HG02840 (cell line): Measurements from ENCODE around the gene PITX2.

Experiments used
- ATAC-seq: cut with Tn5 transposase; IDR thresholded peaks from one replicate; pipeline ENCODE4 v1.9.1; 2021; ENCODE audit warnings: mild to moderate bottlenecking, moderate library complexity, moderate number of reproducible peaks; ENCODE audit not compliant: unreplicated experiment, low FRiP score

PITX2 gene

DNA sequence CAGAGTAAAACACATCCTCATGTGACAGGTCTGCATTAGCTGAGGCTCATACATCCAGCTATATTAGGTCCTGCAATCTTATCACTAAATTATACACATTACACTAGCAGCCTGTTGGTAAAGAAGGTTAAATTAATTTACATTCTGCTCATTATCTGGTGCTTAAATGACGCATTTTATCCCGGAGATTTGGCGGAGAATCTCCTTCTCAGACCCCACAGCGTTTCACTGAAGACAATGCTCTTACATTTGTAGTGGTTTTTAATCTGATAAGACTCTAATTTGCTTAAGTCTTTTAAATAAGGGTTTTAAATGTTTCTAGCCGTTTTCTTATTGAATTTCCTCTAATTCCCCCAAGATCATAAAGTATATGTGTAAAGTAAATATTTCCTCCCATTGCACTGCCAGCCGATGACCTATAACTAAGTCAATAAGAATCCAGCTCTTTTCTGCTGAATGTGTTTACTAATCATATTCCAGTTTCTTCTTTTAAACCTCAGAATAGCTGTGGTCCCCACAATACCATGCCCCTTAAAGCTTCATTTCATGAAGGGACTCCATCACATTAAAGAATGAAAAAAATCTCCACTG lies 2.1 kb upstream of the PITX2 start:
- ATAC-seq: no peak

DNA sequence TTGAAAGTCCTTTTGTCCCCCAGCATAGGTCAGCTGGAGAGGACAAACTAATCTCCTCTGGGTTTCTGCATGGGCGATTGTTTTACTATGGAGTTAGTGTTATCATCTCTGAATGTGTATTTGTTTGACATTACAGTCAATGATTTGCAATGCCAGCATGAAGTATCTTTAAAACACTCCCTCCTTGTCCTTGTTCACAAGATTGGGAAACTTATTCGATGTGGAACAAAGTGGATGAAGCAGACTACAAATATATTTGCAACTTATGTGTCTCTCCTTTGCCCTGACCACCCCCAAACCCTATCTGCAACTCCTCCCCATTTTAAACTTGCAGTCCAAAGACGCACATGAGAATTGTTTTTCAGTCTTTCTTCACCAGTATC lies 1.5 kb upstream of the PITX2 start:
- no peak for ATAC-seq

DNA sequence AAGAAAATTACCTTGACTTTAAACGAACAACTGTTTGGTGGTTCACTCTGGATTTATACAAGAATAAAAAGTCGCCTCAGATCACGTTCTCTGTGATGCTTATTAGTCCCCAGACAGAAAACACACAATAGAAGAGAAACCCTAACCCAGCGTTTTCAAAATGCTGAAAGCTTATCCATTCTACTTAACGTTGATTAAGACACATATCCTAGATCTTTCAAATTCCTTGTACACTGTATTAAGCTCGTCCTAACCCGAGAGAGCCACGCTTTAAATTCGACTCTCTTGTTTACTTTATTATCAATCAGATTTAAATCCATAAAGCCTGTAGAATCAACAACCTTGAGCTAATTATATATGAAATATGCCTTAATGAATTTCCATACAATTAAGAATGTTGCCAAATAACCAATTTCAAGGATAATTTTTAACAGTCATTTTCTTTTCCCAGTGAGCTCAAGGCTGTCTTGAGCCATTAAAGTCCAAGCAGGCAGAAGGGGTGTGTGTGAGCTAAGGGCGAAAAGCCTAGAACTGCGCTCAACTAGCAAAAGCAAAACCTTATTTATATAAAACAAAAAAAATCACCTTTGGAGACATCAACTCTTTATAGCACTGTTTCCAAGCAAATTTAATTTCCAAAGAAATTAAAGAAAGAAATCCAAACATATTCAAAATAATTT lies 981 bp upstream of the PITX2 start:
- ATAC-seq: no peak

DNA sequence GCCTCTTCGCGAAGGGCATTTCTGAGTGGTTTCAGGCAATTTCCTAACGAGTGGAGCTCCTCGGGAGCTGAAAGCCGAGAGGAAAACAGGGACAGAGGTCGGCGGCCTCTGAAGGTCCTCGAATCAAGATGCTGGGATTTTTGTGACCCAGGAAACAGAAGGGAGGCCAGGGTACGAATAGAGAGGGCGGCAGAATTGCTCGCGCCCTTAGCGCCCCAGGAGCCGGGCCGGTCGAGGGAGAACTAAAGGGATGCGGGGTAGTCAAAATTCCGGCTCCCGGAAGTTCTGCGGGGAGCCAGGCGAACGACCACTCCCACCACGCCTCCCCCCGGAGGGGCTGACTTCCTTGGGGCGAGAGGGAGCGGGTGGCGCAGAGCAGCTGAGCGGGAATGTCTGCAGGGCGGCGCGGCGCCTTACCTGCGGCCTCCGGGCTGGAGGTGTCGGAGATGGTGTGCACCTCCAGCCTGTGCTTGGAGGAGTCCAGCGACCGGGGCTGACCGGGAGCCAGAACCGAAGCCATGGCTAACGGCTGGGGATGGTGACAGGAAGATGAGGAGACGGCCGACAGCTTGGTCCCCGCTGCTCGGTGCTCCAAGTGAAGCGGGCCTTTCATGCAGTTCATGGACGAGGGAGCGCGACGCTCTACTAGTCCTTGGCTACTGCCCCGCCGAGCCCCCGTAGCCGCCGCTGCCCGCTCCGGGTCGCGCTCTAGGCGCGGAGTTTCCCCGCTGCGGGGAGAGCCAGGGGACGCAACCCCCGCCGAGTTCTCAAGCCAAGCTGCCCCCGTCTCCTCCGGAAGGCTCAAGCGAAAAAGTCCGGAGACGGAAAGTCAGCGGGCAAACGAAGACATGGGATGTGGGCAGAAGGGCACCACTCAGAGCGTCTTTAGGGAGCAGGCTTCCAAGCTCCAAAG lies 782 bp downstream of the PITX2 start:
- no peak for ATAC-seq

DNA sequence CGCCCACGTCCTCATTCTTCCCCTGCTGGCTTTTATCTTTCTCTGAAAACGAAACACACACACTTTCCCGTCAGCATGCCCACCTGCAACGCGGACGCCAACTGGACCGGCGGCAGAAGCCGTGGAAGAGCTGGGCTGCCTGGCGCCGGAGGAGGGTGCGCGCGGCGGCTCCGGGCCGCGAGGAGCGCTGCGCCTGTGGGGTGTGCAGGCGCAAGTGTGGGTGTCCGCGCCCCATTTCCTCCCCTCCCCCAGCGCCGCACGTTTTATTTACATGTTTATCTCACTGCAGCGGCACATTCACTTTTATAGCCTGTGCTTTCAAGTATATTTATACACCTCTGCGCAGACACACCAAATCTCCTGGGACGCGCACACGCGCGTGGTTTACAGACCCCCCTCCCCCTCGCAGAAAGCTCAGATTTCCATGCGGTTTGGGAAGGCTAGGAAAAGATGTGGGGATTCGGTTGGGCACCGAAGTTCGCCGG lies 1.5 kb downstream of the PITX2 start:
- ATAC-seq: no peak

DNA sequence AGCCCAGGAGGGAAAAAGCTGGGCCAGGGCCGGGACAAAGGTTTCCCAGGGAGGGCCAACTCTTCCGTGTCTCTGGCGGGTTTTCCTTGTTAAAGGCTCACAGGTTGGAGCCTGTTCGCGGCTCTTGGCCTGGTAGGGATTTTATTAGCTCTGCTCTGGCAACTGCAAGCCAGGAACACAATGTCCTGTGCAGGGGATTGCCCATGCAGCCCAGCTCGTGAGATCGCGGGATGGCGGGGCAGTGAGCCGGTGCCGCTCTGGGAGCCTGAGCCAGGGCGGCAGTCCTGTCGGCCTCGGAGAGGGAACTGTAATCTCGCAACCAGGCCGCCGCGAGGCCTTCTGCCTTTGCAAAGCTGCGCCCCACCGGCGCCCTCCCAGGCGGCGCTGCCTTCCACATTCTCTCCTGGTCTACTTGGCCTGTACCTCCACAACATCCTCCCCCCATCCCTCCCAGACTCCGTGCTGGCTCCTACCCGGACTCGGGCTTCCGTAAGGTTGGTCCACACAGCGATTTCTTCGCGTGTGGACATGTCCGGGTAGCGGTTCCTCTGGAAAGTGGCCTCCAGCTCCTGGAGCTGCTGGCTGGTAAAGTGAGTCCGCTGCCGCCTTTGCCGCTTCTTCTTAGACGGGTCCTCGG lies 2.1 kb downstream of the PITX2 start:
- no peak for ATAC-seq

DNA sequence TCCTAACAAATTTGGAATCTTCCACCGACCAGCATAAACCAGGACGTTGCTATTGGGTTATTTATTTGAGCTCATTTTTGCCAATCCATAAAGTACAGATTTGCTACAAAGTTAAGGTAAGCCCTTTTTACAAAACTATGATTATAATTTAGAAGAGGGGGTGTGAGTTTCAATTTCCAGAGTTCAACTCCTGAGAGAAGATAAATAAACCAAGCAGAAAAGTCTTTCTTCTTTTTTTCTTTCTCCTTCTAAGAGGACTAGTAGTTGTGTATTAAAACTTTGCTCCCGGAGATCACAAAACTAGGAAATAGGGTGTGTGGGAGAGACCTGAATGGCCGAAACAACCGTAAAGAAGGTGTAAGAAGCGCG lies 2.6 kb downstream of the PITX2 start:
- ATAC-seq: no peak

DNA sequence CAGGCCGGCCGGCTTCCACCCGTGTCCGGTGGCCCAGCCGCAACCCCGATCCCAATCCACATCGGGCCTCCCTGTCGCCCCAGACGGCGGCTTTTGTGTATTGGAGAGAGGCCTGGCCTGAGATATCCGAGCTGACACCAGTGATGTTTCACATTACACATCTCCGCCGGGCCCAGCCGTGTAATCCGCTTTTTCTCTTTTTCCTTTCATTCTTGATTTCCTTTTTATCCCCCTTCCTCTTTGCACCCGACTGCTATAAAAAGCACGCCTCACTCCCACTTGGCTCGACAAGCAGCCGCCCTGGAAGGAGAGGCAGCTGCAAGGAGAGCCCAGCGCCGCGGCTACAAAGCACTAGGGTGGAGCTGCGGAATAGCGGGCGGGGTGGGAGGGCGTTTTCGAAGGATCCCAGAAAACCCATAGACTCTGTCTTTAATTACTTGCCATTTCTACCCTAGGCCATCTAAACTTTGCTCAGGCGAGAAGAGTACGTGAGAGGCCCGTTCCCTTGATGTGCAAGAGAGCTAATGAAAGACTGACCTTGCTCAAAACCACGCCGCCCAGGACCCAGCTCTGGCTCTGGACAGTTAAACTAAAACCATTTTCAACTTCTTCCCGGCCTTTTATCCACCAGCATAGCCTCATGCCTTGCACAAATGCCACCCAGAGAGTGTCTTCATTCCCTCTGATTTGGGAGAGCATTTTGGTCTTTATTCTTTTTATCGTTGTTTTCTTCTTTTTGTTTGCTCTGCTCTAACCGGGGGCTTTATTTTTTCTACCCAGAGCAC lies 3.2 kb downstream of the PITX2 start:
- no peak for ATAC-seq

DNA sequence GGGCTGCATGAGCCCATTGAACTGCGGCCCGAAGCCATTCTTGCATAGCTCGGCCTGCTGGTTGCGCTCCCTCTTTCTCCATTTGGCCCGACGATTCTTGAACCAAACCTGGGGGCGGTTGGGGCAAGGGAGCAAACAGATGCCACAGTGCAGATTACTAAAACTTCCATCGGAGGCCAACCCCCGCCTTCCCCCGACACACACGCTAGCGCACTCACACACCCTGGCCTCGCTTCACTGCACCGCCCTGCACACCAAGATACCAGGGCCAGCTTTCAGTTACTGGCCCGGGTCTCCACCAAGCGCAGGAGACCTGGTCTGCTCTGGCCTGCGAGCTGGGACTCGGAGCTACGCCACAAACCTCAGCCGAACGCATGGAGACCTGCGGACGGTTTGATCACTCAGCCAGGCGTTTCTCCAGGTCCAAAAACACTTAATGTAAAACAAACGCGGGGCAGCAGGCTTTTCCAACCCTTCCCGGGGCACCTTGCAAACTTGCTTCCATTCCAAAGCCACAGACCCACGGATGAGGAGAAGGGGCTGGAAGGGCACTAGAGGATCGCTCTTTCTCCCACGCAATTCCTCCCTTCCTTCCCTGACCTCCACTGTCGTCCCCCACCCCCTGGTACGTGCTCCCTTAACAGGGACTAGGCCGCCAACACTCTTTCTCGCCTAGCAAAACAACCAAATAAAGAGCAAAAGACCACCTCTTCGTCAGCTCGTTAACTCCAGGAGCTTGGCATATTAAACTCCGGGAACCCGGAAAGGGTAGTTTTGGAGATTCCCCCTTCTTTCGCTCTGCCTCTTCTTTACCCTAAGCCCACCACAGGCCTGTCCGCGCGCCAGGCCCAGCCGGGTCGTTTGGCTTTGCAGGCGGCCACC lies 4.1 kb downstream of the PITX2 start:
- no peak for ATAC-seq

DNA sequence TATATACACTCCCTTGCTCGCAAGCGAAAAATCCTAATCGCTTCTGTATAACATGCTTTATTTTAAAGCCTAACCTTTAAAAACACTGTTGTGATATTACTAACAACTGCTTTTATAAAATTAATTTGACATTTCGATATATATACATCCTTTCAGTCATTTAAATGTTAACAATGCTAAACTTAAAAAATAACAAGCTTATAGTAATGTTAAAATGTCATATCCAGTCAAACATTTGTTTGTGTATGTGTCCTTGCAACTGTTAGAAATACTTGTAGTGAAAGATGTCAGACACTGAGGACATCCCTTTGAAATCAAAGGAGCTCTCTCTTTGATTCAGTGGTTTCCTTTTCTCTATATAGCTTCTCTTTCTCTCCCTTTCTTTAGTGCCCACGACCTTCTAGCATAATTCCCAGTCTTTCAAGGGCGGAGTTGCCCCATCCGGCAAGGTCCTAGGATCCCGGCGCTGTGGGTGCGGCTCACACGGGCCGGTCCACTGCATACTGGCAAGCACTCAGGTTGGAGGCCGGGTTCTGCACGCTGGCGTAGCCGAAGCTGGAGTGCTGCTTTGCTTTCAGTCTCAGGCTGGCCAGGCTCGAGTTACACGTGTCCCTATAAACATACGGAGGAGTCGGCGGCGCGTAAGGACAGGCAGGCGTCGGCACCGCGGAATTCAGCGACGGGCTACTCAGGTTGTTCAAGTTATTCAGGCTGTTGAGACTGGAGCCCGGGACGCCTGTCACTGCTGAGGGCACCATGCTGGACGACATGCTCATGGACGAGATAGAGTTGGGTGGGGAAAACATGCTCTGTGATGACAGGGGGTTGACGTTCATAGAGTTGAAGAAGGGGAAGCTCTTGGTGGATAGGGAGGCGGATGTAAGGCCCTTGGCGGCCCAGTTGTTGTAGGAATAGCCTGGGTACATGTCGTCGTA lies 5.0 kb downstream of the PITX2 start:
- ATAC-seq: no peak

DNA sequence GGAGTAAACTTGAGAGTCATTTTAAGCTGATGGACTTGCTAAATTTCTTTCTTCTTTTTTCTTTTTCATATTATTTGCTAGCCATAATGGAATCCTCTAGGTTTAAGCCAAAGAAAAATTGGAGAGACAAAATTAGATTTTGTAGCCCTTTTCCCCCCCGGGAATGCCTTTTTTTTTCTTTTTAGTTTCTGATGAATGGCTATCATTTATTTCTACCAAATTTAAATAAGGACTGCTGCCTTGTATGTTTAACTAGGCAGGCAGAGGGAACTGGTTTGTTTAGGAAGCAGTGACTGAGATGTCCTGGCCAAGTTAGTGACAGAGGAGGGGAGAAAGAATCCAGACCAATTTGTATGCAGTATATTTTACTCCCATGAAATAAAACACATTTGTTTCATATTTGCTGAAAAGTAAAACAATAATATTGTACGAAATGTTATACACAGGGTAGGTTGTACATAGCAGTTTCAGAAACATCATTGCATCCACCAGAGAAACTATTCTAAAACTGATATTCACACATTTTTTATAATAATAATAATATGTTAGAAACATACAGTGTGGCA lies 5.7 kb downstream of the PITX2 start:
- no peak for ATAC-seq

DNA sequence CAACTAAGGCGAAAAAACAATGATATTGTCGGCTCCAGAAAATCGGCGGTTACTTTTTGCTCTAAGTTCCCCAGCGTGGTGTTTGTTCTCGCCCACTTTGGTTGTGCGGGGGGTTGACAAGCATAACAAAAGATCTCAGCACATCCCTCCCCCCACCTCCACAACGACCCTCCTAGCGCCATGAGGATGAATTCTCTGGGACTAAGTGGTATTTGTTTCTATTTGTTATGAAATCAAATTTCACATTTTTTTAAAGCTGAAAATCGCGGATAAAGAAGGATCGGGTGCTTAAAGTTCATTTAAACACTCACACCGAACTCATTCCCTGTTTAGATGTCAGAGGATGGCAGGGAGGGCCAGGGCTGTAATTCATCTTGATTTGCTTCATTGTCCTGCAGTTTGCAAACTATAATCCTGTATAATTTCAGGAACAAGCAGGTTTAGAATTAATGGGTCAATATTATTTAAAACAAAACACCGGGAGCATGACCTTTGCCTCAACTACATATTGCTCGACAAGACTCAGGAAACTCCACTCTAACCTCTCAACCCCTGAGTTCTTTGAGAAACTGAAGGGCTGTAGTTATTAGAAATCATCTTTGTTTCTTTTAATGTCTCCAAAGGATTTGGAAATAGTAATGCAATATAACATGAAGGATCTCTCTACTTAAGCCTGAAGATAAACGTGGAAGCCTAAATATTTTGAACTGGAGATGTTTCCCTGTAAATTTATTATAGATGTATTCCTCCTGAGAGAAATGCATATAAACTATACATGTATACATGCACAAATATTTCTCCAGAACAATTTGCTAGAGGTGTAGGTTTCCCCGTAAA lies 6.4 kb downstream of the PITX2 start:
- no peak for ATAC-seq

DNA sequence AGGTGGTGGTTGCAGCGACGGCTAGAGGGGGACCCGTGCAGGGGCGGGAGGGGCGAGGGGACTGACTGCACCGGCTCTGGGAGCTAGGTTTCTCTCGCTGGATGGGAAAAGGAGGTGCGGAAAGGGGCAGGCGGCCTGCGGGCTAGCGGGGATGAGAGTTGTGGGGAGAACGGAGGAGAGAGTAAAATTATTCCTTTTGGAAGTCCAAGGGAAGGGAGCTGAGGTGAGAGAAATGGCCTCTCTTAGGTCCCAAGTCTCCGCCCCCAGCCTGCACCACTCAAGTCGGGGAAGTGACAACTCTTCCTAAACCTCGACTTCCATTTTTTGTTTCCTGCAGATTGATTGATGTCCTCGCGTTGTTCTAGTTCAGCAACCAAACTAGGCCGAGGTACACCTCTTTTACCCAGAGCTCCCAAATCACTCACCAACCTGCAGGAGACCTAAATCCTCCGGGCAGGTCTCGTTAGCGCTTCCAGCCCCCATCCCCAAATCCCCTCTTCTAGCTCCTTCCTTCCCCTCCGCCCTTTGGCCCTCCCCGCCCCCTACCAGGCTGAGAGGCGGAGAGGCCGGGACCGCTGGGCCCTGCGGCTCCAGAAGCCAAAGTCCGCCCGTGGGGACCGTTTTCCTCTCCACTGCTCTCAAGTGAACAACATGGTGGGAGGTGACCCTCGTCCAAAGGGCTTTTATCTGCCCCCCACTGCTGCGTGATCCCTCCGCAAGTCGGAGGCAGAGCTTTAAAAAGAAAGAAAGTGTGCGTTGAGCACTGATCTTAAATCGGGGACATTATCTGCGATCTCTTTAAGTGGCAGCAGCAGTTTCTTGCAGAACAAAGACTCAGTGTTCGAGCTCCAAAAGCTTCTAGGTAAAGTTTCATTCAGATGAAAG lies 7.3 kb downstream of the PITX2 start:
- ATAC-seq: no peak

DNA sequence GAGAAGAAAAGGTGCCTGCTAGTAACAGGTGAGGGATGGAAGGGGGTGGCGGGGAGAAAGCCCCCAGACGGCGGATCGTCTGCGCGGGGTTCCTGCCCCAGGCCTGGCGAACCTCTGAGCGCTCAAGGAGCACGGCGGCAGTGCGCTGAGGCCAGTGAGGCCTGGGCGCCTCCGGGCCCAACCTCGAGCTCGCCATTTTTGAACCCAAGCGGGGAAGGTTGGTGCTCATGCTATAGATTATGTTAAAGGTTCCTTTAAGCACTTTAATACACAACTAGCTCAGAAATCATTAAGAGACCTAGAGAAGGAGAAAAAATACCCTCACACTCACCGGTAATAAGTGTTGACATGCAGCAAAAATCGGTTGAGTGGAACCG lies 7.9 kb downstream of the PITX2 start:
- no peak for ATAC-seq

DNA sequence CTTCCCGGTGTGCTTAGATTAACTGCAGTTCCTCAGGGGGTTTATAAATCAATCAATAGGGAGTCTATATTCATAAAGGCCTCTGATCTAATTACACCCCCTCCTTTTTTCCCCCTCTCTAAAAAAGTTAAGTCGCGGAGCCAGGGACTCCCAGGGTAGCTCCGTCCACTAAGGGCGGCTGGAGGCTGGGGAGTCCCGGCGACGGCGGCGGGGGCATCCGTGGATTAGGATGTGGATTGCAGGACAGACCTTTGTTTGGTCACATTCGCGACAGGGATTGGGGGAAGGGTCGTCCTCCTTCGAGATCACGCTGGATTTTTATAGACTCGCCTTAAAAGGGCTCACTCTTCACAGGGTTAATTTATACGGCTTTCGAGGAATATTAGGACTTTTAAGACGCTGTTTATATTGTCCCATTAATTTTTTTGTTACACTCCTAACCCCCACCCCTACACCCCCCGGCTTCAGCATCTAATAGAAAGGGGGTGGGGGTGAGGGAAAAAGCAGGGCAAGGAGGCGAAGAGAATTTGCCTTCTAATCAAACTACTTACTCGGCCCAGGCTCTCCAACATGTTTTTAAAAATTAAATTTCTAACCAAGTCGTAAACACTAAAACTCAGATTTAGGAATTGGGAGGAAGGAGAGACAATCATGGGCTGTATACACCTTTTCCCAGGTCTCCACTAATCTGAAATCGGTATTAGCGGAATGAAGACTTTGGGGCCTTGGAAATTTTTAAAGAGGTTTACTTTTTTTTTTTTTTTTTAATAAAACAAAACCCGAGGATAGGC lies 8.5 kb downstream of the PITX2 start:
- no peak for ATAC-seq
